LNCaP clone FGC (cell line): ENCODE data around the gene DNASE1L1.
A peak's percentile ranks its signal among the peaks of the same experiment; 100 is the strongest.

Experiments
- DNase-seq: peaks from one replicate; pipeline ENCODE4 v3.0.0-alpha.2; 2011; ENCODE audit warnings: low read depth
- H3K4me3 ChIP-seq: 2 replicates; pipeline ENCODE4 v1.5.1; 2011; ENCODE audit warnings: mild to moderate bottlenecking, low read depth, low read length, control low read depth
- TF ChIP-seq, protein P1 (sequence below): IDR thresholded peaks from 2 replicates; pipeline ENCODE4 v1.5.1; 2012; ENCODE audit warnings: mild to moderate bottlenecking; ENCODE audit not compliant: control insufficient read depth, insufficient read depth; ENCODE audit errors: extremely low read depth

DNASE1L1 gene

DNA sequence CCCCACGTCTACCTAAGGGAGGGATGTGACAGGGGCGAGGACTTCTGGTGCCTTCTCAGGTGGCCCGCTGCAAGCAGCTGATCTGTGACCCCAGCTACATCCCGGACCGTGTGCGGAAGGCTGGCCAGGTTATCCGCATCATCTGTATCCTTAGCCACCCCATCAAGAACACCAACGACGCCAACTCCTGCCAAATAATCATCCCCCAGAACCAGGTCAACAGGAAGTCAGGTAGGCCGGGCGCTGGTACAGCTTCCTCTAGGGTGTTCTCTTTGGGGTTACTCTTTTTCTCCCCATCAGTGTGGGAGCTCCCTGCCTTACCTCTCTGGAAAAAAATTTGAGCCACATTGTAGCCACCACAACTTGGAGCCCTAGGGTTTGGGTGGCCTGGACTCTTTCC, 32.5 kb upstream of the DNASE1L1 start:
- no peak overlapping the region for H3K4me3 ChIP-seq
- TF ChIP-seq, protein P1, sequence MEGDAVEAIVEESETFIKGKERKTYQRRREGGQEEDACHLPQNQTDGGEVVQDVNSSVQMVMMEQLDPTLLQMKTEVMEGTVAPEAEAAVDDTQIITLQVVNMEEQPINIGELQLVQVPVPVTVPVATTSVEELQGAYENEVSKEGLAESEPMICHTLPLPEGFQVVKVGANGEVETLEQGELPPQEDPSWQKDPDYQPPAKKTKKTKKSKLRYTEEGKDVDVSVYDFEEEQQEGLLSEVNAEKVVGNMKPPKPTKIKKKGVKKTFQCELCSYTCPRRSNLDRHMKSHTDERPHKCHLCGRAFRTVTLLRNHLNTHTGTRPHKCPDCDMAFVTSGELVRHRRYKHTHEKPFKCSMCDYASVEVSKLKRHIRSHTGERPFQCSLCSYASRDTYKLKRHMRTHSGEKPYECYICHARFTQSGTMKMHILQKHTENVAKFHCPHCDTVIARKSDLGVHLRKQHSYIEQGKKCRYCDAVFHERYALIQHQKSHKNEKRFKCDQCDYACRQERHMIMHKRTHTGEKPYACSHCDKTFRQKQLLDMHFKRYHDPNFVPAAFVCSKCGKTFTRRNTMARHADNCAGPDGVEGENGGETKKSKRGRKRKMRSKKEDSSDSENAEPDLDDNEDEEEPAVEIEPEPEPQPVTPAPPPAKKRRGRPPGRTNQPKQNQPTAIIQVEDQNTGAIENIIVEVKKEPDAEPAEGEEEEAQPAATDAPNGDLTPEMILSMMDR = no peak
- no peak for DNase-seq

DNA sequence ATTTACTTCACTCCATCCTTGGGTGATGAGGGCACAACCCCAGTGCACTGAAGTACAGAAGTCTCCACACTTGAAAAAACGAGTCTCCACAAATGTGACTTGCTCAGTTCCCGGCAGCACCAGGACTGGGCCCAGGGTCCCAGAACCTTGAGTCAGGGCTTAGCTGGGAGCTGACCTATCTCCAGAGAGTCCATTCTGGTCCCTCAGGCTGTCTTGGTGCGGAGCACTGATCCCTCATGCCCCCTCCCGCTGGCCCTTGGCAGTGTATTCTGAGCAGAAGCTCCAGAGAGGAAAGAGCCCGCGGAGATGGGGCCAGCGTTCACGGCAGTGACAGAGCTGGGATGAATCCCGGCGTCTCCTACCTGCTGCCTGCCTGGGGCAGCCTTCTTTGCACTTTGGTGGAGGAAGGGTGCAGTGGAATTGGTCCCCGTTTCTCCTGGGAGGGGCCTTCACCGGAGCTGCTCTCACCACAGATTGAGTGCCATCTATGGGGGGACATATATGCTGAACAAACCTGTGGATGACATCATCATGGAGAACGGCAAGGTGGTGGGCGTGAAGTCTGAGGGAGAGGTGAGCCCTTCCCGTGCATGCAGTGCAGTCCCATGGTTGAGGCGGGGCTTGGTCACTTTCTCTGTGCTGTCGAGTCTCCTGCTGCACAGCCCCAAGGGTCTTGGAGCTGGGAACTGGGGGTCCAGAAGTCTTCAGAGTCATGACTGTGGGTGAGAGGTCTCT, 31.7 kb upstream of the DNASE1L1 start:
- TF ChIP-seq, protein P1 = no peak
- DNase-seq = no peak

DNA sequence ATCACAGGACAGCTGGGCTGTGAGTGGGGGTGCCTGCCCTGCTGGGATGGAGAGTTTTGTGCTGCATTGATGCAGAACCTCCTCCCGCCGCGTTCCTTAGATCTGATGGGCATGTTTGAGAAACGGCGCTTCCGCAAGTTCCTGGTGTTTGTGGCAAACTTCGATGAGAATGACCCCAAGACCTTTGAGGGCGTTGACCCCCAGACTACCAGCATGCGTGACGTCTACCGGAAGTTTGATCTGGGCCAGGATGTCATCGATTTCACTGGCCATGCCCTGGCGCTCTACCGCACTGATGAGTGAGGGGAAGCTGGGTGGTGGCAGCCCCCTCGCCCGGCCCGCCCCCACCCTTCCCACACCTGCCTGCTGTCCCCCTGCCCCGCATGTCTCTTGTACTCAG, 30.8 kb upstream of the DNASE1L1 start:
- no peak overlapping the region for H3K4me3 ChIP-seq
- no peak for DNase-seq
- TF ChIP-seq, protein P1 = no peak

More for the DNA sequence above, 31.7 kb upstream of the DNASE1L1 start:
- H3K4me3 ChIP-seq = no peak overlapping the region

DNA sequence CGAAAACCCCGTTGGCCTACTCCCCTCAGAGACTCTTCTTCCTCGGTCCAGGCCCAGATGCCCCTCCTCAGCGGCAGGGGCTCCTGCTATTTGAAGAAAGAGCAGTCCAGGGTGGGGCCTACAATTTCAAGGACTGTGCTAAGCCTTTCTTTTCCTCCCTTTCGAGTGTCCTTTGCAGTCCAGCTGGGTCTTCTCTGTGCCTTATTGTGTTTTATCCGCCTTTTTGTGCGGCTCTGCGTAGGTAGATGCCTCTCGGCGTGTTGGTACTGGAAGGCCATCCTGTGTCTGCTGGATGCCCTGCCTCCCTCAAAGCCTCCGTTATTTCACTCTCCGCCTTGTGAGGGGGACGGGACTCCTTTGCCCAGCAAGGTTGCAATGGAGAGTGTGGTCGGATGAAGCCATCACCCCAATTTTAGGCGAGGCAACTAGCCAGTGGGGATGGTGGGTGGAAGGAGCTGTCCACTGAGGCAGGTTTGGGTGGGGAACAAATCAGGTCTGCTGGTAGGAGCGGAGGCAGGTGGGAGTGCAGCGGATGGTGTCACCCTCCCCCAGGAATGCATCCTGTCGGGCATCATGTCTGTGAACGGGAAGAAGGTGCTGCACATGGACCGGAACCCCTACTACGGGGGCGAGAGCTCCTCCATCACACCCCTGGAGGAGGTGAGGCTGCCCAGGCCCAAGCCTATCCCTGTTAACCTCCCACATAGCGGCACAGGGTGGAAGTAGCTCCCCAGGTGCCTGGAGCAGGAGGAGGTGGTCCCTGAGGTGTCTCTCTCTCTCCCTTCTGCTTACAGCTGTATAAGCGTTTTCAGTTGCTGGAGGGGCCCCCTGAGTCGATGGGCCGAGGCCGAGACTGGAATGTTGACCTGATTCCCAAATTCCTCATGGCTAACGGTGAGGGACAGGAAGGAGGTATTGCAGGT, 29.2 kb upstream of the DNASE1L1 start:
- DNase-seq = no peak
- TF ChIP-seq, protein P1 = no peak
- peak overlapping the region; percentile 61 for H3K4me3 ChIP-seq

DNA sequence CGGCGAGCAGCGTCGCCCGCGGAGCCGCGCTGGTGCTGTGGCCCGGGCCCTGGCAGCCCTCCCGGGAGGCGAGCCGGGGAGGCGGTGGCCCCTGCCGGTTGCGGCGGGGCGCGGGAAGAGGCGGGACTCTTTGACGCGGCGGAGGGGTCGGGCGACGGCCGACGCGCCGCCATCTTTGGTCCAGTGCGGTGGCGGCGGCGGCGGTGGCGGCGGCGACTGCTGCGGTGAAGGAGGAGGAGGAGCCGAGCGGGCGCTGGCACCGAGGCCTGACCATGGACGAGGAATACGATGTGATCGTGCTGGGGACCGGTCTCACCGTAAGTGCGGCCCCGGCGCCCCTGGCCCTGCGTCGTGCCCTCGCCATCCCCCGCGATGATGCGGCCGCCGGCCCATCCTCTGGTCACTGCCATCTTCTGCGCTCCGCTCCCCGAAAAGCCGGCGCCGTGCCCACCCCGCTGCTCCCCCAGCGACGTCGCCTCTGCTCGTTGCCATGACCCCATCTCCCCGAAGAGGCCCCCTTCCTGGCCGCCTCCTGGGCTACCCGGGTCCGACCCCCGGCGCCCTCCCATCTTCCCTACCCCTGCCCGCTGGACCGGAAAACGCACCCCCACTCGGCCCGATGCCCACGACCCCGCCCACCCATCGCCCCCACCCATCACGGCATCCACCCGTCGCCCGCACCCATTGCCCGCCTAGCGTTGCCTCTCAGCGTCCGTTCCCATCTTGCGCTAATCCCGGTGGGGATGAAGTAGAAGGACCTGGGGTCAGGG, 28.1 kb upstream of the DNASE1L1 start, which contains the start of gene GDI1:
GDI1 (plus strand) TSS at position 172 of the 770 bp plus-strand sequence; CDS start at position 273, 101 bp downstream.
- no peak for DNase-seq
- TF ChIP-seq, protein P1 = no peak
- H3K4me3 ChIP-seq = peak within 1 kb of the TSS; percentile 61

DNA sequence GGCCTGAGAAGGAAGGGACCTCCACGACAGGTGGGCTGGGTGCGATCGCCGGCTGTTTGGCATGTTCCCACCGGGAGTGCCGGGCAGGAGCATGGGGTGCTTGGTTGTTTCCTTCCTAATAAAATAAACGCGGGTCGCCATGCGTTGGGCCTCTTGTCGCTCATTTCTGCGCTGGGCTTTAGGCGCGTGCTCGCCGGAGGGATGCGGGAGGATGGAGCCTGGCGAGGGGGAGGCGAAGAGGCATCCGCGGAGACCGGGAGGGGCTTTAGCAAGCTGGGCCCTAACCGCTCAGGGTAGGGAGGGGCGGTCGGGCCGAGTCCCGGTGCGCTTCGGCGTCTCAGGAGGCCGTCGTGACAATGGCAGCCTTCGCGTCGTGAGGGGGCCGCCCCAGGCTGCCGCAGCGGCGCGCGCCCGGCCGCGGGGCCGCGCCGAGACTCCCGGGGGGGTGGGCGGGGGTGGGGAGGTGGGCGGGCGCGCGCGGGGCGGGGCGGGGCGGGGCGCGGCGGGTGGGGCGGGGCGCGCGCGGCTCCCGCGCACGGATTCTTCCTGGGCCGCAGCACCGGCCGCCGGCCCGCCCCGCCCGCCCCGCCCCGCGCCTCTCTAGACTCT, 27.4 kb upstream of the DNASE1L1 start:
- DNase-seq = no peak

More for the DNA sequence above, 27.4 kb upstream of the DNASE1L1 start:
- TF ChIP-seq, protein P1 = no peak
- peak overlapping the region; percentile 61; the same call in 1 of the 2 replicates for H3K4me3 ChIP-seq
